Skeletal muscle satellite cell (primary cell): ENCODE results near the gene ZNF44.

Source experiments
- H3K27me3 ChIP-seq: 2 replicates; pipeline ENCODE4 v1.7.0; 2013; ENCODE audit warnings: low read length; ENCODE audit not compliant: control insufficient read depth, insufficient read depth
- H3K36me3 ChIP-seq: 2 replicates; pipeline ENCODE4 v1.7.0; 2013; ENCODE audit warnings: mild to moderate bottlenecking, control low read depth, low read length; ENCODE audit not compliant: insufficient read depth
- H3K4me1 ChIP-seq: 2 replicates; pipeline ENCODE4 v1.7.0; 2013; ENCODE audit warnings: low read length; ENCODE audit not compliant: control insufficient read depth, insufficient read depth
- H3K4me2 ChIP-seq: 2 replicates; pipeline ENCODE4 v1.7.0; 2013; ENCODE audit warnings: mild to moderate bottlenecking, low read length
- H3K4me3 ChIP-seq: 2 replicates; pipeline ENCODE4 v1.7.0; 2013; ENCODE audit warnings: low read length
- H3K9ac ChIP-seq: 2 replicates; pipeline ENCODE4 v1.7.0; 2013; ENCODE audit warnings: mild to moderate bottlenecking, low read depth, low read length, moderate library complexity
- H3K9me3 ChIP-seq: replicated peaks from 2 replicates; pipeline ENCODE4 v1.7.0; 2013; ENCODE audit warnings: mild to moderate bottlenecking, control low read depth, low read length

ZNF44 gene

DNA sequence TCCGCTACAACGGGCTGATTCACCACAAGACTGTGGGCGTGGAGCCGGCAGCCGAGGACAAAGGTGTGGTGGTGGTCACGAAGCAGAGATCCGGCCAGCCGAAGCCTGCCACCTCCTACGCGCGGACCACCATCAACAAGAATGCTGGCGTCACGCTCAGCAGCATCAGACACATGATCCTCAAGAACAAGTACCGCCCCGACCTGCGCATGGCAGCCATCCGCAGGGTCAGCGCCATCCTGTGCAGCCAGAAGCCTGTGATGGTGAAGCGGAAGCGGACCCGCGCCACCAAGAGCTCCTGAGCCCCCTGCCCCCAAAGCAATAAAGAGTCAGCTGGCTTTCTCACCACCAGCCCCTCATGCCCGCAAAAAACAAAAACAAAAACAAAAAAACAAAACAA, 34.4 kb downstream of the ZNF44 start:
- Histone ChIP-seq H3K9me3 (peaks cover 4% of the 10 kb centered on the region), H3K27me3 (no peaks in the 10 kb centered on the region), H3K9ac (no peak overlapping the region)

DNA sequence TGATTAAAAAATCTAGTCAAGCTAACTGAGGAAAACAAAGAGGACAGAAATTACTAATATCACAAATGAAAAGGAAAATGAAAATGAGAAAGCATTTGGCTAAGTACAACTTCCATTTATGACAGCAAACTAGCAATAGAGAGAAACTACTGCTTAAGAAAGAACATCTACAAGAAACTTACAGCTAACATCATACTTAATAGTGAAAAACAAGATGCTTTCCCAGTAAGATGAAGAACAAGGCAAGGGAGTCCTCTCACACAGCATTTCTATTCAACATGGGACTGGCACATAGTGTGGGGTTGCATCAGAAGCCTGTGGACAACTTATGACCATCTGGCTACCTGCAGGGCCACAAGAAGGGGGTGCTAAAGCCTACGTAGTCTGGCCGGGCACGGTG, 39.3 kb downstream of the ZNF44 start:
- no peaks in the 10 kb centered on the region for H3K4me1 ChIP-seq
- no peaks in the 10 kb centered on the region for H3K36me3 ChIP-seq
- H3K4me3 ChIP-seq = no peak overlapping the region
- H3K9me3 ChIP-seq = peaks cover 1% of the 10 kb centered on the region
- H3K9ac ChIP-seq = no peak overlapping the region
- H3K4me2 ChIP-seq = no peak overlapping the region
- H3K27me3 ChIP-seq = no peaks in the 10 kb centered on the region

More for the DNA sequence above, 34.4 kb downstream of the ZNF44 start:
- H3K36me3 ChIP-seq = no peaks in the 10 kb centered on the region
- H3K4me3 ChIP-seq = no peak overlapping the region
- no peak overlapping the region for H3K4me2 ChIP-seq
- H3K4me1 ChIP-seq = no peaks in the 10 kb centered on the region

DNA sequence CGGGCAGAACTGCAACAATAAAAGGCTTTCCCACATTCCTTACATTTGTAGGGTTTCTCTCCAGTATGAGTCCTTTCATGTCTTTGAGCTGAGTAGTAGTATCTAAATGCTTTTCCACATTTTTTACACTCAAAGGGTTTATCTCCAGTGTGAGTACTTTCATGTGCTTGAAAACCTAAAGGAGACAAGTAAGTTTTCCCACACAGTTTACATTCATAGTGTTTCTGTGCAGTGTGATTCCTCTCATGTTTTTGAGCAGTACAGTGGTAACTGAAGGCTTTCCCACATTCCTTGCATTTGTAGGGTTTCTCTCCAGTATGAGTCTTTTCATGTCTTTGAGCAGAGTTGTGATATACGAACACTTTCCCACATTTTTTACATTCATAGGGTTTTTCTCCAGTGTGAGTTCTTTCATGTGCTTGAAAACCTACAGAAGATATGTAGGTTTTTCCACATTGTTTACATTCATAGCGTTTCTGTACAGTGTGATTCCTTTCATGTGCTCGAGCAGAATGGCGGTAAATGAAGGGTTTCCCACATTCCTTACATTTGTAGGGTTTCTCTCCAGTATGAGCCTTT, 47.0 kb downstream of the ZNF44 start:
- Histone ChIP-seq H3K27me3 (no peaks in the 10 kb centered on the region), H3K4me3 (no peak overlapping the region), H3K9me3 (peaks cover 29% of the 10 kb centered on the region), H3K36me3 (peaks cover 15% of the 10 kb centered on the region), H3K4me2 (no peak overlapping the region), H3K9ac (no peak overlapping the region), H3K4me1 (no peaks in the 10 kb centered on the region)

DNA sequence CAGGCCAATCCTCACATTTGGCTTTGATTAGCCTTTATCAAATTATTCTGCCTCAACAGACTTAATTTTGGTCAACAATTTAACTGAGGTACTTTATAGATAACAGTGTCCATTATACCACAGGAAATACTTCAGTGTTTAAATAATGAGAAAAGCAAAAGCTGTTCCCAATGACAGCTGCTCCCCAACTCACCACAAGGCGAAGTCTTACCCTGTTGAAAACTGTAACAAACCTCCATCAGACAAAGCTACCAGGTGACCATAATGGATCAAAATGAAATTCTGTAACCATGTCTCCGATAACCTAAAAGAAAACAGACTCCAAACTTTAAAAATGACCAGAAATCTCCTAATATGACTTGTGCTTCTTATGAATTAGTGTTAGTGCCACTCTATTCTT, 50.3 kb downstream of the ZNF44 start:
- no peak overlapping the region for H3K4me2 ChIP-seq
- H3K27me3 ChIP-seq = no peaks in the 10 kb centered on the region
- no peak overlapping the region for H3K9ac ChIP-seq
- no peak overlapping the region for H3K4me3 ChIP-seq
- H3K36me3 ChIP-seq = peaks cover 15% of the 10 kb centered on the region
- peaks cover 24% of the 10 kb centered on the region for H3K9me3 ChIP-seq
- H3K4me1 ChIP-seq = no peaks in the 10 kb centered on the region

DNA sequence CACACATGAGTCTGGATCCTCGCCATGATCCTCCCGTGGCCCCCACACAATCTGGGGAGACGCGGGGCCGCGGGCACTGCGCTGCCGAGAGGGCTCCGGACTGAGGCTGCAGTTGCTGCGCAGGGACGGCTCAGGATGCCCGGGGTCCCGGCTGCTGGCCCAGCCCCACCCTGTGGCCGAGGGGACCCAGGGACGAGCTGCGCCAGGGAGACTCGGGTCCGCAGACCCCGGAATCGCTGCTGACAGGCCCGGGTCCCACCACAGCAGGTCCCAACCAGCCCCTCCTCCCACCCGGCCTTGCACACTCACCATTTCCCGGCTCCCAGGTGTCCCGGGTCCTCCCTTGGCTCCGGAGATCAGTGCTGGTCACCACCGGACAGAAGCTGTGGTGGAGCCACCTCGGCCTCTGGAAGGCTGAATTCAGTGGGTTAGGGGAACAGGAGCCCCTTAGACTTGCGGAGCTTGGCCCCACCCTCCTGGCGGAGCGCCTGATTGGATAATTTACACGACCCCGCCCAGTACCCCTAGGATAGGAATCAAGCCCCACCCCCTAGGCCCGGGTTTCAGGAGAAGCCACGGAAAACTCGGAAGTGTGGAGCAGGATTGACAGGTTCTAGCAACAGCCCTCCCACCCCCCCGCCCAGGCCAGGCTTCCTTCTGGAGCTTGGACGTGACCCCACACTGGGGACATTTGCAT, 57.4 kb downstream of the ZNF44 start:
- Histone ChIP-seq H3K9me3 (no peaks in the 10 kb centered on the region), H3K4me1 (no peaks in the 10 kb centered on the region), H3K36me3 (no peaks in the 10 kb centered on the region), H3K9ac (no peak overlapping the region), H3K4me2 (no peak overlapping the region), H3K27me3 (no peaks in the 10 kb centered on the region), H3K4me3 (no peak overlapping the region)

DNA sequence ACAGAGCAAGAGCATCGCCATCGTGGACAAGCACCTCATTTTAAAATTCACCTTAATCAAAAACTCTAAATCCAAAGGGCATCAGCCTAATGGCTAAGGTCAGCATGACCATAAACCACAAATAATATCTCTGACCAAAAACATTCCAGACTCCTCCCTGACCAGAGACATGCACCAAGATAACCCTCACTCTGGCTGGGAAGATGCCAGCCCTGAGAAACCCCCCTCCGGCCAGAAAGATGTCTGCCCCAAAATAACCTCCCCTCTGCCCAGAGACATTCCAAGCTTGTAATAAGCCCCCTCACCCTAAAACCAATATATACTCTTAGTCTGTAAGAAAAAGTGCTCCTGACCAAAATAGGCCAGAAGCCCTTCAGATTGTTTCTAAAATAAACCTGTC, 61.7 kb downstream of the ZNF44 start:
- no peak overlapping the region for H3K4me2 ChIP-seq
- H3K36me3 ChIP-seq = peaks cover 2% of the 10 kb centered on the region
- peaks cover 12% of the 10 kb centered on the region for H3K9me3 ChIP-seq
- H3K4me3 ChIP-seq = no peak overlapping the region
- no peaks in the 10 kb centered on the region for H3K4me1 ChIP-seq
- H3K27me3 ChIP-seq = no peaks in the 10 kb centered on the region
- no peak overlapping the region for H3K9ac ChIP-seq

DNA sequence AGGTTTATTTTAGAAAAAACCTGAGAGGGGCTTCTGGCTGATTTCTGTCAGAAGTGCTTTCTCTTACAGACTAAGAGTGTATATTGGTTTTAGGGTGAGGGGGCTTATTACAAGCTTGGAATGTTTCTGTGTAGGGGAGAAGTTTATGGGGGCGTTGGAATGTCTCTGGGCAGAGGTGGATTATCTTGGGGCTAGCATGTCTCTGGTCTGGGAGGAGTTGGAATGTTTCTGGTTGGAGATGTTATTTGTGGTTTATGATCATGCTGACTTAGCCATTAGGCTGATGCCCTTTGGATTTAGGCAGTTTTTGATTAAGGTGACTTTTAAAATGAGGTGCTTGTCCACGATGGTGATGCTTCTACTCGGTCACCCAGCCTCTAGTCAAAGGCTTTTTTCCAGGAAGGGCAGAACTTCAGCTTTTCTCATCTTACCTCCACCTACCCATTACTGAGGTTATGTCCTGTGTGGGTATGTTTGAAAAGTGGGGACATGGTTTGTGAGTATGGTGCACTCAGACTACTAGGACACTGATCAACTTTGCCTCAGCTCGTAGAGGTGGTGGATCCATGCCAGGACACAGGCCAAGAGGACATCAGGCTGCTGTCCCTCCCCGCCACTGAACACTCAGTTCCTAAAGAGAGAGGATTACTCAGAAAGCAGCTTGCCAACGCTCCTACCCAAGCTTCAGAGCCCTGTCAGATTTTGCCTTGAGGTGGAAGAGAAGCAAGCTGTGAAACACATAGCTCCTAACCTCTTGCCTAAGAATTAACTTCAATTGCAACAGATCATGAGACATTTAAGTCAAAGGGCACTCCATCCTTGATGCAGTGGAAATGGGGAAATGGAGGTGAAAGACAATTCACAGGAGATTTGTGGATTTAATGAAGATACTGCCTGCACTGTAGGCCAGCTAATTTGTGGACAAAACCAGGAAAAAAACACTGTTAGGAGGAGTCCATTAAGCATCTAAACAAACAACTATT, 63.6 kb downstream of the ZNF44 start:
- H3K27me3 ChIP-seq = no peaks in the 10 kb centered on the region
- H3K9me3 ChIP-seq = peaks cover 12% of the 10 kb centered on the region
- H3K4me2 ChIP-seq = no peak overlapping the region
- H3K9ac ChIP-seq = no peak overlapping the region
- no peaks in the 10 kb centered on the region for H3K4me1 ChIP-seq
- H3K36me3 ChIP-seq = peaks cover 2% of the 10 kb centered on the region
- H3K4me3 ChIP-seq = no peak overlapping the region

DNA sequence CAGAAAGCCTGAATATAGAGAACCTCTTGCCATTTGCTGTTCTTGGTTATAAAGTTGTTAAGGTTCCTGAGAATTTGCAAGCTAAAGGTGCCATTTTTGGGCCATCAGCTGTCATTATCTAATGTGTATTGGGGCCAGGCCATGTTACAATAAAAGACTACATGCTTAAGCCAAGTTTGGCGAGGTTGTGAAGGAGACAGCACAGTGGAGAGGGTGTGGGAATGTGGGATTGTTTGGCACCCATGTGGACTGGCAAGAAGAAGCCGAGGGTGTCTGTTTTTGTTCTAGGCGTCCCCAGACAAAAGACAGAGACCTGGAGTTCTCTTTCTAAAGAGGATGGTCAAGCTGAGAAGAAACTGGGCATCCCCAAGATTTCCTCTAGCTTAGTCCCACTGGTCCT, 64.7 kb downstream of the ZNF44 start:
- no peaks in the 10 kb centered on the region for H3K27me3 ChIP-seq
- H3K4me1 ChIP-seq = no peaks in the 10 kb centered on the region
- H3K4me3 ChIP-seq = no peak overlapping the region
- H3K4me2 ChIP-seq = no peak overlapping the region
- H3K9ac ChIP-seq = no peak overlapping the region
- peaks cover 2% of the 10 kb centered on the region for H3K36me3 ChIP-seq
- H3K9me3 ChIP-seq = peaks cover 12% of the 10 kb centered on the region

DNA sequence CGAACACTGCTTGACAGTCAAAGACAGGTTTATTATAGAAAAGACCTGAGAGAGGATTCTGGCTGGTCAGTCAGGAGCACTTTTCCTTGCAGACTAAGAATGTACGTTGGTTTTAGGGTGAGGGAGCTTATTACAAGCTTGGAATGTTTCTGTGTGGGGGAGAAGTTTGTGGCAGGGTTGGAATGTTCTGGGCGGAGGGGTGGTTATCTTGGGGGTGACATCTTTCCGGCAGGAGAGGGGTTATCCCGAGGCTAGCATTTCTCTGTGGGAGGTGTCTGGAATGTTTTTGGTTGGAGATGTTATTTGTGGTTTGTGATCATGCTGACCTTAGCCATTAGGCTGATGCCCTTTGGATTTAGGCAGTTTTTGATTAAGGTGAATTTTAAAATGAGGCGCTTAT, 70.0 kb downstream of the ZNF44 start:
- Histone ChIP-seq H3K27me3 (no peaks in the 10 kb centered on the region), H3K4me2 (no peak overlapping the region), H3K9me3 (peaks cover under 1% of the 10 kb centered on the region), H3K9ac (no peak overlapping the region), H3K4me3 (no peak overlapping the region), H3K36me3 (no peaks in the 10 kb centered on the region), H3K4me1 (no peaks in the 10 kb centered on the region)

DNA sequence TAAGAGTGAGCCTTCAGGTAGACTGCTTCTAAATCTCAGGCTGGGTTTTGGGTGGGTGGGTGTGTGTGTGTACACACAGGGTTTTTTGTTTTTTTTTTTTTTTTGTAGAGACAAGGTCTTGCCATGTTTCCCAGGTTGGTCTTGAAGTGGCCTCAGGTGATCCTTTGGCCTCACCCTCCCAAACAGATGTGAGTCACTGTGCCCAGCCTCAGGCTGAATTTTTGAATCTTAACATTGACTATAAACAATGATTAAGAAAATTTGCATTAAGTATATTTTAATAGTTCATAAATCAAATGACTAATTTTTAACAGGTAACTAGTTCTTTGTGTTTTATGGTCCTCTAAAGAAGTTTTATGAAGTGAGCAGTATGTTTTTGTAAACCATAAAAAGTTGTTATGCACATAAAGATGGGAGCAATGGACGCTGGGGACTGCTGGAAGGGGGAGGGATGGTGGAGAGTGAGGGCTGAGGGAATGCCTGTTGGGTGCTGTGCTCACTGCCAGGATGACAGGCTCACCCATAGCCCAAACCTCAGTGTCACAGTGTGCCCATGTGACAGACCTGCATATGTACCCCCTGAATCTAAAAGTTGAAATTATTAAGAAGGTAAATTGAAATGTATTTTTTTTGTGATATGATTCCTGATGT, 71.6 kb downstream of the ZNF44 start:
- Histone ChIP-seq H3K4me1 (no peaks in the 10 kb centered on the region), H3K27me3 (no peaks in the 10 kb centered on the region), H3K36me3 (no peaks in the 10 kb centered on the region), H3K9me3 (peaks cover 6% of the 10 kb centered on the region), H3K4me2 (no peak overlapping the region), H3K4me3 (no peak overlapping the region), H3K9ac (no peak overlapping the region)
